ENCODE data around the gene B9D1.

DNA sequence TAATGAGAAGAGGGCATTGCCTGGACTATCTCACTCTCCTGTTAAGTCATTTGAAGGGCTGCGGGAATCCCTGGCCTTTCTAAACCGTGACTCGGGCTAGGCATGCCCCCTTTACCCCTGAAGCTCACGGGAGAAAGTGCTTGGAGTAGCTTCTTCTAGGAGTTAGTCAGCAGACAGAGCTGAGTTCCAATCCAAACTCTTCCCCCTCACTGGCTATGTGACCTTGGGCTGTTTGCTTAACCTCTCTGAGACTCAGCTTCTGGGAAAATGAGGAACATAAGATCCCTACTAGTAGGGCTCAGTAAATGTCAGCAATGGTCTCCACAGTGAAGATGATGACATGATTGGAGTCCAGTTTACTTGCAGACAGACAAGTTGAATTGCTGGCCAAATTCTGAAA is 5.7 kb upstream of the B9D1 start:
- TF ChIP-seq, protein P1, sequence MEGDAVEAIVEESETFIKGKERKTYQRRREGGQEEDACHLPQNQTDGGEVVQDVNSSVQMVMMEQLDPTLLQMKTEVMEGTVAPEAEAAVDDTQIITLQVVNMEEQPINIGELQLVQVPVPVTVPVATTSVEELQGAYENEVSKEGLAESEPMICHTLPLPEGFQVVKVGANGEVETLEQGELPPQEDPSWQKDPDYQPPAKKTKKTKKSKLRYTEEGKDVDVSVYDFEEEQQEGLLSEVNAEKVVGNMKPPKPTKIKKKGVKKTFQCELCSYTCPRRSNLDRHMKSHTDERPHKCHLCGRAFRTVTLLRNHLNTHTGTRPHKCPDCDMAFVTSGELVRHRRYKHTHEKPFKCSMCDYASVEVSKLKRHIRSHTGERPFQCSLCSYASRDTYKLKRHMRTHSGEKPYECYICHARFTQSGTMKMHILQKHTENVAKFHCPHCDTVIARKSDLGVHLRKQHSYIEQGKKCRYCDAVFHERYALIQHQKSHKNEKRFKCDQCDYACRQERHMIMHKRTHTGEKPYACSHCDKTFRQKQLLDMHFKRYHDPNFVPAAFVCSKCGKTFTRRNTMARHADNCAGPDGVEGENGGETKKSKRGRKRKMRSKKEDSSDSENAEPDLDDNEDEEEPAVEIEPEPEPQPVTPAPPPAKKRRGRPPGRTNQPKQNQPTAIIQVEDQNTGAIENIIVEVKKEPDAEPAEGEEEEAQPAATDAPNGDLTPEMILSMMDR (IDR thresholded peaks at IDR 0.05) = no peak
- no peak for TF ChIP-seq POLR2A (IDR thresholded peaks at IDR 0.05)

All from stomach (tissue), 4 donors.